Ovary (tissue), 9 donors: ENCODE data around the gene PTGR2. TPM values are rescaled to one million over a fixed set of nuclear protein-coding genes. Genes with fewer than 3 reads are reported as not detected.

Experiments used
- DNase-seq, 5 donors: peaks; one replicate each; pipeline ENCODE4 v3.0.0-alpha.2; 2019 to 2020
- H3K27ac ChIP-seq, 2 donors: fragments of 200-600 bp; one replicate each; pipeline versions ENCODE4 v1.5.1 to v1.8.0; 2019 to 2022
- H3K27me3 ChIP-seq: fragments of 200-600 bp; one replicate; pipeline ENCODE4 v1.8.0; 2022
- H3K36me3 ChIP-seq: fragments of 200-600 bp; sonication (generic); one replicate; pipeline ENCODE4 v1.5.1; 2019
- H3K4me1 ChIP-seq: one replicate; pipeline ENCODE4 v1.8.1; 2013; ENCODE audit warnings: mild to moderate bottlenecking, moderate library complexity; ENCODE audit not compliant: insufficient read depth
- H3K4me3 ChIP-seq: fragments of 200-600 bp; sonication (generic); one replicate; pipeline ENCODE4 v1.5.1; 2017
- H3K9me3 ChIP-seq, 2 donors: fragments of 200-600 bp in 1 of 2; sonication (generic) in 1 of 2; one replicate each; pipeline versions ENCODE4 v1.5.1 to v1.8.1; 2013 to 2019; ENCODE audit warnings: mild to moderate bottlenecking in 1 of 2, moderate library complexity in 1 of 2
- CTCF ChIP-seq, 3 donors: fragments of 450-650 bp in 2 of 3; fragments of 200-600 bp in 1 of 3; IDR thresholded peaks; one replicate each; pipeline versions ENCODE4 v1.5.1 to v1.8.0; 2016 to 2022; ENCODE audit warnings: antibody characterized with exemption in 3 of 3, mild to moderate bottlenecking in 1 of 3
- EP300 ChIP-seq: sonication (generic); formaldehyde crosslinking; IDR thresholded peaks from one replicate; pipeline ENCODE4 v1.6.1; 2017; ENCODE audit warnings: antibody characterized with exemption
- POLR2A ChIP-seq: fragments of 450-650 bp; IDR thresholded peaks from one replicate; pipeline ENCODE4 v1.6.1; 2017; ENCODE audit warnings: antibody characterized with exemption, mild to moderate bottlenecking, moderate library complexity
- WGBS, 3 donors: extraction: QIAGEN DNeasy Blood & Tissue Kit in 1 of 3; methylation state at CpG; one replicate each; pipeline versions ENCODE4 v1.1.5 to v1.1.7; 2013 to 2017; 5-methylcytosine and 5-hydroxymethylcytosine counted together
- intact Hi-C, 4 donors: fragments of 100-400 bp; cut with DNase I; formaldehyde crosslinking; loops; one replicate each; pipeline versions ENCODE4 v1.11.0 to v1.15.1; 2022 to 2023
- polyA plus RNA-seq, 2 donors: library from polyadenylated mRNA; stranded (reverse); fragments of 200-250 nt in 1 of 2; fragments of 350-450 nt in 1 of 2; fragmentation: Illumina TruSeq in 1 of 2; extraction: RNeasy Lipid Tissue Mini Kit (QIAGEN cat#74804) in 1 of 2; gene quantifications; one replicate each; pipeline ENCODE4 v1.2.3, GENCODE V29; 2013 to 2014
- total RNA-seq, 7 donors: library from RNA; depleted of rRNA in 2 of 7; stranded (reverse); fragments of >200 nt in 2 of 7; fragmentation: NEBNext Ultra II Directional in 3 of 7; extraction: Animal tissue kit (Norgen Biotek cat#: 25700) in 3 of 7; gene quantifications; one replicate each; pipeline versions ENCODE4 v1.1.0 to v1.2.4, GENCODE V29; 2016 to 2023
- donor health status: DM: no; HTN: no; CAD: no; lungs with moderate emphysema.
- donor health status: DM: no; HTN: no; CAD: no.
- donor health status: Bipolar disorder and iron deficiency.
- donor health status: DM: yes; HTN: yes; CAD: no.
- donor health status: DM: no; HTN: no; CAD: no.
- donor health status: DM: yes; HTN: yes; CAD: no.

The PTGR2 gene
- total and polyA plus RNA-seq, 9 donors, result 4.6 to 14.8 (median 10.5) TPM

- Histone ChIP-seq H3K36me3 (no peaks in the 10 kb centered on the region), H3K27me3 (no peaks in the 10 kb centered on the region), H3K4me1 (no peaks in the 10 kb centered on the region), H3K4me3 (no peak overlapping the region), H3K9me3 (no peaks in the 10 kb centered on the region), H3K27ac (peak overlapping the region in 1 of 2 donors; percentile 78)
- no peak for TF ChIP-seq EP300
- TF ChIP-seq CTCF (IDR thresholded peaks at IDR 0.05), result no peak
- TF ChIP-seq POLR2A, result no peak
- 23 to 60% (median 31%) methylated on average over 4 of the region's 4 CpGs for WGBS, 3 donors
- intact Hi-C loops, result loop anchor here in 1 of 4 donors (5.0 kb wide), 1 partner anchor 89 kb away; no protein-coding TSS in a partner anchor
- peak in 3 of 5 donors; percentile 41 to 55 (median 51) for DNase-seq
Measured at GRCh38 chr14:73816393-73816816, 35.2 kb upstream of the PTGR2 start.

- Histone ChIP-seq H3K36me3 (no peaks in the 10 kb centered on the region), H3K27me3 (no peaks in the 10 kb centered on the region), H3K4me1 (no peaks in the 10 kb centered on the region), H3K4me3 (no peak overlapping the region), H3K9me3 (no peaks in the 10 kb centered on the region), H3K27ac (peak overlapping the region in 1 of 2 donors; percentile 78)
- intact Hi-C loops, result loop anchor here in 1 of 4 donors (5.0 kb wide), 1 partner anchor 90 kb away; no protein-coding TSS in a partner anchor
- WGBS, 3 donors, result 77 to 88% (median 87%) methylated on average over 7 of the region's 7 CpGs
- TF ChIP-seq POLR2A, result no peak
- no peak for TF ChIP-seq EP300
- TF ChIP-seq CTCF (IDR thresholded peaks at IDR 0.05), result no peak
- no peak for DNase-seq
Measured at GRCh38 chr14:73817020-73817655, 34.5 kb upstream of the PTGR2 start.

- no peak overlapping the region for H3K4me3 ChIP-seq
- 88 to 91% (median 89%) methylated on average over 9 of the region's 9 CpGs for WGBS, 3 donors
- H3K27ac ChIP-seq, result no peak overlapping the region
- no peak for DNase-seq
- intact Hi-C loops, result loop anchor here in 1 of 4 donors (5.0 kb wide), 1 partner anchor 92 kb away; no protein-coding TSS in a partner anchor
- no peaks in the 10 kb centered on the region for H3K4me1 ChIP-seq
- H3K27me3 ChIP-seq, result no peaks in the 10 kb centered on the region
- no peaks in the 10 kb centered on the region for H3K36me3 ChIP-seq
- TF ChIP-seq POLR2A, result no peak
- no peak for TF ChIP-seq CTCF (IDR thresholded peaks at IDR 0.05)
- TF ChIP-seq EP300, result no peak
- no peaks in the 10 kb centered on the region for H3K9me3 ChIP-seq
Measured at GRCh38 chr14:73818821-73819220, 32.8 kb upstream of the PTGR2 start.

GRCh38 chr14:73820631-73821030 lies 31.0 kb upstream of the PTGR2 start:
- intact Hi-C loops, result loop anchor here in 2 of 4 donors (5.0 to 10.0 kb wide), 2 partner anchors 76 to 93 kb away; no protein-coding TSS in a partner anchor
- Histone ChIP-seq H3K9me3 (no peaks in the 10 kb centered on the region), H3K27ac (no peak overlapping the region), H3K27me3 (no peaks in the 10 kb centered on the region), H3K4me1 (no peaks in the 10 kb centered on the region), H3K4me3 (no peak overlapping the region), H3K36me3 (no peaks in the 10 kb centered on the region)
- DNase-seq, result no peak
- WGBS, 3 donors, result 75 to 85% (median 85%) methylated on average over 3 of the region's 3 CpGs
- TF ChIP-seq EP300 (no peak), POLR2A (no peak), CTCF (IDR thresholded peaks at IDR 0.05) (no peak)
